HS-27A (cell line): ENCODE data around the gene IL23R.
A peak's percentile ranks its signal among the peaks of the same experiment; 100 is the strongest.

ENCODE experiments used
- DNase-seq: peaks from one replicate; pipeline ENCODE4 v3.0.0-alpha.2; 2012; ENCODE audit warnings: low read depth, missing footprints

IL23R gene

DNA sequence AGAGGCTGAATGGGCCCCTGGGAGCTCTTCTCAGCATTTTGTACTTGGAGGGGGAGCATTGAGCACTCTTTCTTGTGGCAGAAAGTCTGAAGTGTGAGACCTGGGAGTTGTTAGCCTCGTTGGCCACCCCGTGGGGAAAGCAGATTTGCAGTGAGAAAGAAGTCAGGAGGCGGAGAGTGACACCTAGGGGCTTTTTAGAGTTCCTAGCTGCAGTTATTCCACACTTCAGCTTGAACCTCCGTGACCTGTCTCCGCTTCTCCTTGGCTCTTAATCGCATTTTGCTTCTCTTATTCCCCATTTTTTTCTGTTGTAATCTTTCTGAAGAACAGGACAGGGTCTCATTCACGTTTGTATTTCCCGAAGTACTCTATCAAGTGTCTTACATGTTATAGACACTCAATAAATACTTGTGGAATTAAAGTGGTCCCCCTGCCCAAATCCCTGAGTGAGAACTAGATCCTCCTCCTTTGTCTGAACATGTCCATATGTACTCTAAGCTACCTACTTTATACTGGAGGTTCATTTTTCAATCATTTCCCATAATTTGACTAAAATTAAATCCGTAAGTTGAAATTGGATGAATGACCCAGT lies 17.0 kb upstream of the IL23R start:
- peak; percentile 68 for DNase-seq

DNA sequence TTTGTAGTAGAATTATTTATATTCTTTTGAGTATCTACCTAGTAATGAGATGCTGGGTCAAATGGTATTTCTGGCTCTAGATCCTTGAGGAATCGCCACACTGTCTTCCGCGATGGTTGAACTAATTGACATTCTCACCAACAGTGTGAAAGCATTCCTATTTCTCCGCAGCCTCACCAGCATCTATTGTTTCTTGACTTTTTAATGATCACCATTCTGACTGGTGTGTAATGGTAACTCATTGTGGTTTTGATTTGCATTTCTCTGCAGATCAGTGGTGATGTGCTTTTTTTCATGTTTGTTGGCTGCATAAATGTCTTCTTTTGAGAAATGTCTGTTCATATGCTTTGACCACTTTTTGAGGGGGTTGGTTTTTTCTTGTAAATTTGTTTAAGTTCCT lies 15.3 kb upstream of the IL23R start:
- DNase-seq = no peak

DNA sequence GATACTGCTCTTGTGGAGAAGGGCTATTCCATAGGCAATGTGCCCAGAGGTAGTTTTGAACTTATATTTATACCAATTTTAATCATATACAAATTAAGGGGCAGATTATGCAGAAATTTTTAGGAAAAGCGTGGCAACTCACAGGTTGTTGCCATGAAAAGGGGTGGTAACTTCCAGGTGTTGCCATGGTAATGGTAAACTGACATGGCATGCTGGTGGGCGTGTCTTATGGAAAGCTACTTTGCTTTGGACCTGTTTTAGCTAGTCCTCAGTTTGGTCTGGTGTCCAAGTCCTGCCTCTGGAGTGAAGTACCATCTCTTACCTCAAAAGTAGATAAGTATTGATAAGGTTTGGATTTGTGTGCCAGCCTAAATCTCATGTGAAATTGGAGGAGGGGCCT lies 7.9 kb upstream of the IL23R start:
- no peak for DNase-seq

DNA sequence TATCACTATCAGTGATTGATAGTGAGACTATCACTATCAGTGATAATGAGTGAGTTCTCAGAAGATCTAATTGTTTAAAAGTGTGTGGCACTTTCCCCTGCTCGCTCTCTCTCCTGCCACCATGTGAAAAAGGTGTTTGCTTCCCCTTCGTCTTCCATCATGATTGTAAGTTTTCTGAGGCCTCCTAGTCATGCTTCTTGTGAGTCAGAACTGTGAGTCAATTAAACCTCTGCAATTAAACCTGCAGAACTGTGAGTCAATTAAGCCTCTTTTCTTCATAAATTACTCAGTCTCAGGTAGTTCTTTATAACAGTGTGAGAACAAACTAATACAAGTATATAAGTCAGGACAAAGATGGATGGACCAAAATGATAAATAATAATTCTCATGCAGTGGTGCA lies 7.0 kb upstream of the IL23R start:
- no peak for DNase-seq

DNA sequence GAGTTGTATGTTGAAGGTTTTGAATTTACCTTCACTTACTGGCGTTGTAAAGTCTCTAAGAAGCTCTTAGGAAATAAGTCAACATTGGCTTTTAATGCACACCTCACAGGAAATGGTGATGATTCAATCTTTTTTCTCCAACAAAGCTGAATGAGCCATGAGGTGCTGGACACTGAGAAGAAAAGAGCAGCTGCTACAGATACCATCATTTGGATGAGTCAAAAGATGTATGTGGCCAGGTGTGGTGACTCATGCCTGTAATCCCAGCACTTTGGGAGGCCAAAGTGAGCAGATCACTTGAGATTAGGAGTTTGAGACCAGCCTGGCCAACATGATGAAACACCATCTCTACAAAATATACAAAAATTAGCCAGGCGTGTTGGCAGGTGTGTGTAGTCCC lies 3.3 kb upstream of the IL23R start:
- no peak for DNase-seq

DNA sequence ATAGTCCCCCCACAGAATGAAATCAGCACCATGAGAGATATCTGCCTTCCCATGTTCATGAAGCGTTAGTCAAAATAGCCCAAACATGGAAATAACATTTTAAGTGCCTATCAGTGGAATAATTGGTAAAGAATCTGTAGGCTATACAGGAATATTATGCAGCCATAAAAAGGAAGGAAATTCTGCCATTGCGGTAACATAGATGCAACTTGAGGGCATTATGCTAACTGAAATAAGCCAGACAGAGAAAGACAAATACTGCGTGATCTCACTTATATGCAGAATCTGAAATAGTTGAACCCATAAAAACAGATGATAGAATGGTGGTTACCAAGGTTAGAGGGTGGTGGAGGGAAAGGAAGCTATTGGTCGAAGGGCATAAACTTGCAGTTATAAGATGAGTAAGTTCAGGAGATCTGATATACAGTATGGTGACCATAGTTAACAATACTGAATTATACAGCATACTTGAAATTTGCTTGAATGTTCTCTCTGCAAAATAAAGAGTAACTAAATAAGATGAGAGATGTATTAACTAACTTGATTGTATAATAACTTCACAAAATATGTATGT lies 699 bp upstream of the IL23R start:
- DNase-seq = no peak

DNA sequence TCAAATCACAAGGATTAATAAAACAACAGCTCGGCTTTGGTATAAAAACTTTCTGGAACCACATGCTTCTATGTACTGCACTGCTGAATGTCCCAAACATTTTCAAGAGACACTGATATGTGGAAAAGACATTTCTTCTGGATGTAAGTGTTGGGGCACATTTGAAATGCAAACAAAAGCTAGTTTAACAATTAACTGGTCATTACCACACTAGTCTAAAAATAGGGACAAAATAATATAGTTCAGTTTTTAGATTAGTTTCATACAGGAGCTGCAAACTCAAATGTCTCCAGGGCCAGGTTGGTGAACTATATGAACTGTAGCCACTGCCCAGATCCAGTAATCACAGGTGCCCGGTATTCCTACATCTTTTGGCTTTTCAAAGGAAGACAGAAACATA lies 3.2 kb downstream of the IL23R start:
- no peak for DNase-seq

DNA sequence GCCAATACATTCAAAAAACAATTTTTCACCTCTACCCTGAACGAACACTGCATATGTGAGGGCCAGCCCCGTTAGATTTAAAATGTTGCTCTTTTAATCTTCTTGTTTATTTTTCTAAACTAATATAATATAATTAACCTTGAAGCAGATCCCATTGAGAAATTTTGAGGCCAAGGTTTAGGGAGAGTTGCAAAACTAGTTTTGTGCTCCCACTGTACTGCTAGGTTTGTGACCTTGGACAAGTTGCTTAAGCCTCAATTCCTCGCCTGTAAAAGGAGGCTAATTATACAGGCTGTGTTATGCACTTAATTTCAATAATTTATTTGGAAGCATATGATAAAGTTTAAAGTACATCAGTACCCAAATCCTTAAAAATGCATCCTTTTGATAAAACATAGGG lies 3.7 kb downstream of the IL23R start:
- no peak for DNase-seq

DNA sequence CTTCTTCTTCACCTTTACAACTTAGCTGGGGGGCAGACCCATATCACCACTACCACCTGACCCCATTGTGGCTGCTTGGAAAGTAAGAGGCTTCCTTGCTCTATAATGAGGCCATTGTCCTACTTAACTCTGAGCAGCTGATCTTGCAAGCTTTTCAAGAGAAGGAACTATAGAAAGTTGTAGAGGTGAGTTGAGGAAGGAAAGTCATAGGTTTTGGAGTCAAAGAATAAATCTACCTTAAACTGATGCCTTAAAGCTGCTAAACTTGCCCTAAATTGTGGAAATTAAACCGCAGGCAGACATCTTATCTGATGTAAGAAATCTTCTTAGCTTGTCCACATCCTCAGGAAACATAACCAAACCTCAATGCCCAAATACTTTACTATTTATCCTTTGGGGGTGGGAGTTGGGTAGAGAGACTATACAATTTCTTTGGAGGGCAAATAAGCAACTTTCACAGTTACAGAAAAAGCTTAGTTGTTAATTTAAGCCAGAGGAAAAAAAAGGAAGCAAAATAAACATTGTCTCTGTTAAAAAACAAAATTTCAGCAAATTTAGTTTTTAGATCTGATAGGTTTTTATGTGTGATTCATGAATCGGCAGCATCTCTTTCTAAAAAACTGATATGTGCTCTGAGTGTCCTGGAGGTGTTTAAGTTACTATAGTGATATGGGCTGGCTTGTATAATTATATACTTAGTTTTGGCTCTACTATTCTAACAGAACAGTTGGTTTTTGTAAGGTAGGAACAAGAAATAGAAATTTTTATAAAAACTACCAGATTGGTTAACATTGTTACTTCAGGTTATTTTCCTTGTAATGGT lies 4.7 kb downstream of the IL23R start:
- DNase-seq = no peak

DNA sequence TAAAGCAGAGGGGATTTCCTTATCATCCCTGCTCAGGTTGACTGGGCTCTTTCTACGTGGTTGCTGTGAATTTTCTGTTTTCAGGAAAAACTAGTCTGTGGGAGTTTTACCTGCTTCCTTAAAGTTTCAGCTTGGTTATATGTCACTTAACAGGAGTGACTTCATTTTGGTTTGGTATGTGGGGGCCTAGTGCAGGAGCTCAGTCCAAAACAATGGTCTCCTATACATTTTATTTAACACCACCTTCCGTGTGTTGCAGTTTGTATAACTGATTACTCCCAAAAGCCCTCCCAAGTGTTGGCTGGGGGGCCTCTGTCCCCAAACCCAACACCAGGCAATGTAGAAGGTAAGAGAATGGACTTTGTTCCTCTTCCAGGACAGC lies 5.3 kb downstream of the IL23R start:
- no peak for DNase-seq

DNA sequence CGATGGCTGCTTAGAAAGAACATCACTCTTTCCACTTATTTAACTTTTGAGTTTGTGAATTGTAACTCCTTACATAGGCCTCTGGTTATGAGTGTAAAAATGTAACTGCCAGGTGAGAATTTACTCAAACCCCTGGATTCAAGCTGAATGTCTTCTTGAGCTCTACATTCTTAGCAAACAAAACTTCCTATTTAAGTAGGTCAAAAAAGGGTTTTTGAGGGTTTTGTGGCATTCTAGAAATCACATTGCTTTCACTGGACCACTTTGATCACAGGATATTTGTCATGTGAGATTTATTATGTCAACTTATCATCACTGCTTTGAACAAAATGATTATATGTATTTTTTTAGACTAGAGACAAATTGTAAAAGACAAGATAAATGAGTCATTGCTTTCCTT lies 5.7 kb downstream of the IL23R start:
- no peak for DNase-seq

DNA sequence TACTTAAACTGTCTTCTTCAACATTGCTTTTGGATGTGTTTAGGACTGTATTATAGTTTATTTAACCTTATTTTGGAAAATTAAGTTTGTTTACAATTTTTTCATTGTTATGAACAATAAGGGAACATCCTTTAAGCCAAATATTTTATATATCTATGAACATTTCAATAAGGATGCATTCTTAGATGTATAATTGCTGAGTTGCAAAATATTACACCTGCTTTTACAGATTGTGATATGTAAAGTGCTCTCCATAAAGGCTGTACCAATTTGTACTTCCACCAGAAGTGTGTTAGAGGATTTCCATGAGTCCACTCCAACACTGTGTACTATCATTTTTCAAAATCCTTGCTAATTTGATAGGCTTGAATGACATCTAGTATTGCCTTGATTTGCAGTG lies 7.7 kb downstream of the IL23R start:
- DNase-seq = no peak

DNA sequence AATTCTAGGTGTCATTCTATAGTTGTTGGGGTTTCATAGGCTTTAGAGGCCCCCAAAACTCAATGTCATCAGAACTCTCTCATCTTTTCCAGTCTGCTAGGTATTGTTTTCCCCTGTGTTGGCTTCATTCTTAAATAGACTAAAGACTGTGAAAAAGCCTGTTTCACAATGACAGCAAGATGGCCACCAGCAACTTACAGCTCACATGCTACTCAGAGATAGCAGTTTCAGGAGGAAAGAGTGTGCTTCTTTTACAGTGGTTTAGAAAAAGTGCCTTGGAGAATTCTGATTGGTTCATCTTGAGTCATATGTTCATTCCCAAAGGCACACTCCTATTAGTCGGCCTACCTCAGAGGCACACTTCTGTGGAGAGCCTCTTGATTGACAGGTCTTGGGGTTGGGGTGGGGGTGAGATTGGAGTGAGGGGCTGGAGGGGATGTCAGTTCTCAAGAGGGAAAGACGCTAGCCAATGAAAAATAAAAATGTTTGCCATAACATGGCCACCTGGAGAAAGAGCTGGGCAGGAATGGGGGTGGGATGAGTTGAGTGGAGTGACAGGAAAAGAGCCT lies 8.5 kb downstream of the IL23R start:
- DNase-seq = no peak

DNA sequence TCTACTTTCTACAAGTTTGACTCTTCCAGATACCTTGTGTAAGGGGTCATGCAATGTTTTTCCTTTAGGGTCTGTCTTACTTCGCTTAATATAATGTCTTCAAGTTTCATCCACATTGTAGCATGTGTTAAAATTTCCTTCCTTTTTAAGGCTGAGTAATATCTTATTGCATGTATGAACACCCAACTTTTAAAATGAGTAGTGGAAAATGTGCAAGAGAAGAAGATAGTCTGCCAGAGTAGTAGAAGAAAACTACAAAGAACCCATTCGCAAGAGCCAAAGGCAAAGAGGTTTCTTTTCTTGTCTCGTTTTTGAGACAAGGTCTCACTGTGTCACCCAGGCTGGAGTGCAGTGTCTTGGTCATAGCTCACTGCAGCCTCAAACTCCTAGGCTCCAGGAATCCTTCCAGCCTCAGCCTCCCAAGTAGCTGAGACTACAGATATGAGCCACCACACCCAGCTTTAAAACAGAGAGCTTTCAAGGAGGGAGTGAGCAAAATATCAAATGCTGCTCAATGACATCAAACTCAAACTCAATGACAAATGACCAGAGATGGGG lies 9.4 kb downstream of the IL23R start:
- no peak for DNase-seq

DNA sequence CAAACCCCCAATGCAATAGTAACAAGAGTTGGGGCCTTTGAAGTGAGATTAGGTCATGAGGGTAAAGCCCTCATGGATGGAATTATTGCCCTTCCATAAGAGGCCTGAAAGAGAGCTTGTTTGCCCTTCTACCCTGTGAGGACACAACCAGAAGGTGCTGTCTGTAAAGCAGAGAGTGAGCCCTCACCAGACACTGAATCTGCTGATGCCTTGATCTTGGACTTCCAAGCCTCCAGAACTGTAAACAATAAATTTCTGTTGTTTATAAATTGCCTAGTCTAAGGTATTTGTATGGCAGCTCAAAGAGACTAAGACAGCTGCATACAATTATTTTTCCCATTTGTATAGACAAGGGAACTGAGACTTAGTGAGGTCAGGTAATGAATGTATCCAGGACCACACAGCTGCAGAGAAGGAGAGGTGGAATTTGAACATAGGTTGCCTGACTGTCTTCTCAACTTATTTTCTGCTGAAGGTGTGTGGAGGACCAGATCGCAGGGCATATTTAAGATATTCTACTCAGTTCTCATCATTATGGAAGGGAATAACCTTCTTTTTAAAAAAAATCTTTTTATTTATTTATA lies 18.7 kb downstream of the IL23R start:
- no peak for DNase-seq

DNA sequence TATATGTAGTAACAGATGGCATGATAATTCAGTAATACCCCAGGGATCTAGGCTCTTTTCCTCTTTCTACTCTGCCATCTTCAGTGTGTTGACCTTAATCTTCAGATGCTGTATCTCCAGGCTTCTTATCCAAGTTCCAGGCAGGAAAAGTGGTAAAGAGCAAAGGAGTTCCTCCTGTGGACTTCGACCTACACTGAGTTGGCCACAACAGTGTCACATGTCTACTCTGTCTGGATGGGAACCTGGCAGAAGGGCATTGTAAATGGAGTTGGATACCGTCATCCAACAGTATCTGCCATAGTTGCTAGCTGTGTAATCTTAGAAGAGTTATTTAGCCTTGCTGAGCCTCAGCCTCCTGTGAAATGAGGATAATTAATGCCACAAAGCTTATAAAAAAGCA lies 21.9 kb downstream of the IL23R start:
- DNase-seq = no peak

DNA sequence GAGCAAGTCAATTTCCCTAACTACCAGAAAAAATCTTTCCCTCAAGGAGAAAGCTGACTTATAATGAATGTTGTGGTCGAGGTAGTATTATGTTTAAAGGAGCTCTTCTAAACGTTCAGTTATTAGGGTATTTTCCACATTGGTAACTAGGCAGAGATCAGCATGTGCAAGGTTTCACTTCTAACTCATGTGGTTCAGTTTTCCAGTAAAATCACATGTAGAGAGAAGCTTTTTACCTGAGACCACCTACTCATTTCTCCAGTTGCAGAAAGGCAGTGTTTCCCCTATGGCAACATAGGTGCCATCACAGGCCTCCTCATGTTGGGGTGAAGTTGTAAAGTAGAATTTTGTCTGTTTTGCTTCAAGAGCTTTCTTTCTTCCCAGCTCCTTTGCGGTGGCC lies 23.7 kb downstream of the IL23R start:
- DNase-seq = no peak

DNA sequence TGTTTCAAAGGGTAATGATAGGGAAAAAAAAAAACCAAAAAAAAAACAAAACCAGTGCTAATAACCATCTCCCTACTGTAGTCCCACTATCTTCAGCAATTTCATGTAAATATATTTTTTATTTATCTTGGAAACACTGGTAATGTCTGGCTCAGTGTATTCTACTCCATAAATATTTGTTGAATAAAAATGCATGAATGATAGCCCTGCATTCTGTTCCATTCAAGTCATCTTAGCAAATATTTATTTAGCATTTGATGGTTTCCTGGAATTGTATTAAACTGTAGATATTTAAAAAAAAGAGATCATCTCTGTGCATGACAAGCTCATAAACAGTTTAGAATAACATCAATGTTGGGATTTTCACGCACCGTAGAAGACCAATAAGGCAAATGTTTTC lies 24.2 kb downstream of the IL23R start:
- DNase-seq = no peak

DNA sequence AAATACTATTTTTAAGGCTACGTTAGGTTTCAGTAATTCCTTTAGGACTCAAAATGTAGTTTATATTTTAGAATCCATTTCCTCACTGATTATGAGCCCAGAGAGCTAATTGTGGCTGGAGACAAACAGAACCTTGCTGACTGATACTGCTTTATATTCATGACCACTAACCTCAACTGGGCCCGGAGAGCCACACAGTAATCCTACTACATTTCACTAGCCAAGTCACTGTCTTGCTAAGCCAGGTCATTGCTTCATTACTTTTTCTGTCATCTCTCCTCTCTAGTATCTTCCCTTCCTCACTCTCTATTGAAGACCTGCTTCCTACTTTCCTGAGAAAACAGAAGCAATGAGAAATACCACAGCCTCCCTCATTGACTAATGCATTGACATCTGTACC lies 24.7 kb downstream of the IL23R start:
- DNase-seq = no peak

DNA sequence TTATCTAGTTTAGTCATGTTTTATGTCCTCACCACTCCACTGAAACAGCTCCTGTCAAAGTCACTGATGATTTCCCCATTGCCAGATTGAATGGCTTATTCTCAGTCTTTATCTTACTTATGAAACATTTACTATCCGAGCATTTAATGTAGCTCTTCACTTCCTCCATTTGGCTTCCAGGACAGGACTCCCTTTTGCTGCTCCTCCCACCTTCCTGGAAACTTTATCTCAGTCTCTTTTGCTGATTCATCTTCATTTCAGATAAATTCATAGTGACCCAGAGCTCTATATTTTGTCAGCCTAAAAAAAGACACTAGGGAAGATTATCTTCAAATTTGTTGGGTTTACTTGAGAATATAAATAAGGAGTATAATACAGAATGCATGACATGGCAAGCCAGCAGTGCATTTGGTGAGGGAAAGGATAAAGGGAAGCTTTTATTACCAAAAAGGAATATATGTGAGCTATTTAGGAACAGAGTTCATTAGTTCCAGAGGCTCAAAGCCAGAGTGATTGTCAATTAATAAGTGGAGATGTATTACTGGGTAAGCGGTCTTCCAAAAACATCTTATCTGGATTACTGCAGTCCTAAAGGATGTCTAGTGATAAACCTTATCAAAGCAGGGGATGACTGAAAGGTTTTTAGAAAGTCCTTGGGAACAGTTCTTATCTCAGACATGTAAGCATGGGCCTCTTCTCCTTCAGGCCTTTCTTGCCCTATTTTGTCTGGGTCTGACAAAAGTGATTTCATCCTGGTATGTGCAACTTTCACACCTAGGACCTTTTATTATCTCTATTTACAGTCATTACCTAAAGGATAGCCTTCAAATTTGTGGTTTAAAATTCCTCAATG lies 25.6 kb downstream of the IL23R start:
- no peak for DNase-seq

DNA sequence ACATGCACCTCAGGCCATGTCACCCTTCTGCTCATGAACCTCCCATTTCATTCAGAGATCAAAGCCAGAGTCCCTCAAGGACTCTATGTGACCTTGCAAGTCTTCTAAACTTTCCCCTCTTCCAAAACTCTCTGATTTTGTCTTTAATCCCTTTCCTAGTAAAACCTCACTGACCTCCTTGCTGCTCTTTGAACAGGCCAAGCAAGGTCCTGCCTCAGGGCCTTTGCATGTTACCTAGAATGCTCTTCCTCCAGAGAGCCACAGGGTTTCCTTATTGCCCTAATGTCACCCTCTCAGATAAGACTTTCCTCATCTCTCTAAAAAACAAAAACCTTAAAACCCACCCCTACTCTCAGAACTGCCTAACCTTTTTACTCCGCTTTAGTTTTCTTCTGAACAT lies 26.6 kb downstream of the IL23R start:
- DNase-seq = no peak

DNA sequence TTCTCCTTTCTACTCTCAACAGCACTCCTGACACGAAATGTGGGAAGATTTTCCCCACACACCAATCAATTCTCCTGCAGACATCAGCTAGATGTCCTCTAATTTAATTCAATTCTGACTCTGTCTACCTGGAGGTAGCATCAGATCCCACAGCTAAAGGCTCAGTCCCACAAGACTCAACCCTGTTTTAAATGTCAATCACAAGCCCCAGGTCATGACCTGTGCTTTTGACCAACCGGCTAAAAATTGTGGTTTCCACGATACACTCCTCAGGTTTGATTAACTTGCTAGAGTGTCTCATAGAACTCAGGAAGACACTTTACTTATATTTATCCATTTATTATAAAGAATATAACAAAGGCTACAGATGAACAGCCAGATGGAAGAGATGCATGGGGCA lies 27.4 kb downstream of the IL23R start:
- no peak for DNase-seq
